ENCODE results near the gene RPTOR.
A peak's percentile ranks its signal among the peaks of the same experiment; 100 is the strongest.

The RPTOR gene

DNA sequence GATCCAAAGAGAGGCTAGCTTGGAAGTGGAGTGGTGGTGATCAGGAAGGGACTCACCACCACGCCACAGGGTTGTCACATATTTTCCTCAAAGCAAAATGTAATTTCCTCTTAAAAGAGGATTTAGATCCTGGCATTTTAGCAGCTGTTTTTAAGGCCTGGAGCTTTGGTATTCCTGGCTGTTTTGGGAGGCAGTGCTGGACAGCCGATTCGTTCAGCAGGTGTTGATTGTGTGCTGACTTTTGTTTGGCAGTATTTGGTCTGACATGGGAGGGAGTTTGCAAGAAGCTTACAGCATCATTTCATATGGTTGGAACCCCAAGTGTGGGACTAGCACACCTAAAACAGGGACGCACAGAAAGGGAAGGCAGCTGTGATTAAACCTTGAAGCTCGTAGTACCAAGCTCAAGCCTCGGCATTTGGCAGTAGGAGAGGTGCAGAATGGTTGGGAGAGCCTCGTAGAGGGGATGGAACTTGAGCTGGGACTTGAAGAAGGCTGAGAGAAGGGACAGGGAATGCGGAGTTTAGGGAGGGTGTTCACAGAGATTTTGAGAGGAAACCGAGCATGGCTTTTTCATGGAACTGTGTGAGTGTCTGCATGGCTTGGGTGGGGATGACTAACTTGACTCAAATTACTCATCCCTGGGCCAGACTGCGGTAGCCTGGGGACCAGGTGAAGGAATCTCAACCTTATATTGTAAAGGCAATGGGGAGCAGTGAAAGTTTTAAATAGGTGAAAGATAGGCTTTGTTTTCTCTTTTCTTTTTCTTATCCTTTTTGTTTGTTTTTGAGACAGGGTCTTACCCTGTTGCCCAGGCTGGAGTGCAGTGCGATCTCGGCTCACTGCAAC lies 52.3 kb downstream of the RPTOR start:
- DNase-seq (no peak), ATAC-seq (ENCODE audit: insufficient read depth, low read depth) (no peak)
- Histone ChIP-seq H3K4me2 (ENCODE audit: insufficient read depth, low read length) (no peak overlapping the region), H3K27me3 (ENCODE audit: insufficient read depth, low read length, poor library complexity) (no peaks in the 10 kb centered on the region), H3K4me3 (ENCODE audit: low read depth in 1 of 2, low read length in 2 of 2) (no peak overlapping the region), H3K9me3 (ENCODE audit: insufficient read depth, low read length, severe bottlenecking) (no peaks in the 10 kb centered on the region), H2AFZ (ENCODE audit: low read depth, low read length) (no peak overlapping the region), H4K20me1 (ENCODE audit: insufficient read depth, low read length) (peaks cover 63% of the 10 kb centered on the region), H3K27ac (ENCODE audit: low read length) (no peak overlapping the region), H3K79me2 (ENCODE audit: insufficient read depth, low read length) (peaks cover 93% of the 10 kb centered on the region), H3K9ac (ENCODE audit: low read depth, low read length) (no peak overlapping the region), H3K36me3 (ENCODE audit: insufficient read depth, low read length) (no peaks in the 10 kb centered on the region; the same call in 1 of the 2 replicates), H3K4me1 (ENCODE audit: insufficient read depth, low read length) (0 out of 2 replicates have a peak, but pooled peaks cover 3% of the 10 kb centered on the region)
- TF ChIP-seq, protein P1, sequence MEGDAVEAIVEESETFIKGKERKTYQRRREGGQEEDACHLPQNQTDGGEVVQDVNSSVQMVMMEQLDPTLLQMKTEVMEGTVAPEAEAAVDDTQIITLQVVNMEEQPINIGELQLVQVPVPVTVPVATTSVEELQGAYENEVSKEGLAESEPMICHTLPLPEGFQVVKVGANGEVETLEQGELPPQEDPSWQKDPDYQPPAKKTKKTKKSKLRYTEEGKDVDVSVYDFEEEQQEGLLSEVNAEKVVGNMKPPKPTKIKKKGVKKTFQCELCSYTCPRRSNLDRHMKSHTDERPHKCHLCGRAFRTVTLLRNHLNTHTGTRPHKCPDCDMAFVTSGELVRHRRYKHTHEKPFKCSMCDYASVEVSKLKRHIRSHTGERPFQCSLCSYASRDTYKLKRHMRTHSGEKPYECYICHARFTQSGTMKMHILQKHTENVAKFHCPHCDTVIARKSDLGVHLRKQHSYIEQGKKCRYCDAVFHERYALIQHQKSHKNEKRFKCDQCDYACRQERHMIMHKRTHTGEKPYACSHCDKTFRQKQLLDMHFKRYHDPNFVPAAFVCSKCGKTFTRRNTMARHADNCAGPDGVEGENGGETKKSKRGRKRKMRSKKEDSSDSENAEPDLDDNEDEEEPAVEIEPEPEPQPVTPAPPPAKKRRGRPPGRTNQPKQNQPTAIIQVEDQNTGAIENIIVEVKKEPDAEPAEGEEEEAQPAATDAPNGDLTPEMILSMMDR (IDR thresholded peaks at IDR 0.05; ENCODE audit: borderline replicate concordance, extremely low read depth, low read length, poor library complexity, severe bottlenecking) = no peak
- no peak for TF ChIP-seq EZH2 (IDR thresholded peaks at IDR 0.05; ENCODE audit: borderline replicate concordance, low read depth, low read length, severe bottlenecking)

GRCh38 chr17:80598813-80599545 lies 54.3 kb downstream of the RPTOR start:
- no peaks in the 10 kb centered on the region; the same call in 1 of the 2 replicates for H3K36me3 ChIP-seq (ENCODE audit: insufficient read depth, low read length)
- ATAC-seq (ENCODE audit: insufficient read depth, low read depth) (no peak), DNase-seq (no peak)
- TF ChIP-seq EZH2 (IDR thresholded peaks at IDR 0.05; ENCODE audit: borderline replicate concordance, low read depth, low read length, severe bottlenecking) = no peak
- TF ChIP-seq, protein P1 (IDR thresholded peaks at IDR 0.05; ENCODE audit: borderline replicate concordance, extremely low read depth, low read length, poor library complexity, severe bottlenecking) = no peak
- H3K27me3 ChIP-seq (ENCODE audit: insufficient read depth, low read length, poor library complexity) = no peaks in the 10 kb centered on the region
- H3K4me2 ChIP-seq (ENCODE audit: insufficient read depth, low read length) = no peak overlapping the region
- peaks cover 60% of the 10 kb centered on the region for H4K20me1 ChIP-seq (ENCODE audit: insufficient read depth, low read length)
- H3K9ac ChIP-seq (ENCODE audit: low read depth, low read length) = no peak overlapping the region
- H3K4me1 ChIP-seq (ENCODE audit: insufficient read depth, low read length) = no peaks in the 10 kb centered on the region
- H3K79me2 ChIP-seq (ENCODE audit: insufficient read depth, low read length) = peaks cover 89% of the 10 kb centered on the region
- no peak overlapping the region; the same call in 1 of the 2 replicates for H3K27ac ChIP-seq (ENCODE audit: low read length)
- H2AFZ ChIP-seq (ENCODE audit: low read depth, low read length) = no peak overlapping the region
- H3K9me3 ChIP-seq (ENCODE audit: insufficient read depth, low read length, severe bottlenecking) = no peaks in the 10 kb centered on the region
- H3K4me3 ChIP-seq (ENCODE audit: low read depth in 1 of 2, low read length in 2 of 2) = no peak overlapping the region

GRCh38 chr17:80599546-80600305 lies 55.1 kb downstream of the RPTOR start:
- no peak for ATAC-seq (ENCODE audit: insufficient read depth, low read depth)
- Histone ChIP-seq H3K4me1 (ENCODE audit: insufficient read depth, low read length) (no peaks in the 10 kb centered on the region), H4K20me1 (ENCODE audit: insufficient read depth, low read length) (peaks cover 56% of the 10 kb centered on the region), H3K4me3 (ENCODE audit: low read depth in 1 of 2, low read length in 2 of 2) (no peak overlapping the region), H2AFZ (ENCODE audit: low read depth, low read length) (no peak overlapping the region), H3K27ac (ENCODE audit: low read length) (peak overlapping the region; percentile 4; the same call in 1 of the 2 replicates), H3K79me2 (ENCODE audit: insufficient read depth, low read length) (peaks cover 90% of the 10 kb centered on the region), H3K9ac (ENCODE audit: low read depth, low read length) (no peak overlapping the region), H3K36me3 (ENCODE audit: insufficient read depth, low read length) (no peaks in the 10 kb centered on the region; the same call in 1 of the 2 replicates), H3K4me2 (ENCODE audit: insufficient read depth, low read length) (no peak overlapping the region), H3K27me3 (ENCODE audit: insufficient read depth, low read length, poor library complexity) (no peaks in the 10 kb centered on the region), H3K9me3 (ENCODE audit: insufficient read depth, low read length, severe bottlenecking) (no peaks in the 10 kb centered on the region)
- TF ChIP-seq, protein P1 (IDR thresholded peaks at IDR 0.05; ENCODE audit: borderline replicate concordance, extremely low read depth, low read length, poor library complexity, severe bottlenecking) = no peak
- TF ChIP-seq EZH2 (IDR thresholded peaks at IDR 0.05; ENCODE audit: borderline replicate concordance, low read depth, low read length, severe bottlenecking) = no peak
- no peak for DNase-seq
